ENCODE data around the gene CDON.

CDON gene

GRCh38 chr11:126083829-126084607, 21.4 kb upstream of the CDON start:
- DNase-seq, result peak; percentile 68

GRCh38 chr11:126082251-126083109, 19.8 kb upstream of the CDON start:
- no peak for DNase-seq

- no peak for DNase-seq
Measured at GRCh38 chr11:126081915-126082250, 19.2 kb upstream of the CDON start.

- DNase-seq, result no peak
Measured at GRCh38 chr11:126080161-126080941, 17.7 kb upstream of the CDON start.

- no peak for DNase-seq
Measured at GRCh38 chr11:126079621-126080124, 17.0 kb upstream of the CDON start.

- no peak for DNase-seq
Measured at GRCh38 chr11:126076641-126077040, 14.0 kb upstream of the CDON start.

GRCh38 chr11:126072801-126073594, 10.3 kb upstream of the CDON start:
- DNase-seq, result no peak

- DNase-seq, result no peak
Measured at GRCh38 chr11:126072141-126072741, 9.6 kb upstream of the CDON start.

GRCh38 chr11:126063507-126063852, 814 bp upstream of the CDON start:
- DNase-seq, result no peak

- peak; percentile 13 for DNase-seq
Measured at GRCh38 chr11:126061707-126062678, 673 bp downstream of the CDON start.

GRCh38 chr11:126060757-126061171, 1.9 kb downstream of the CDON start:
- DNase-seq, result no peak

- DNase-seq, result no peak
Measured at GRCh38 chr11:126059238-126059781, 3.4 kb downstream of the CDON start.

GRCh38 chr11:126058105-126058874, 4.4 kb downstream of the CDON start:
- no peak for DNase-seq

- no peak for DNase-seq
Measured at GRCh38 chr11:126054882-126055281, 7.8 kb downstream of the CDON start.

GRCh38 chr11:126054408-126054807, 8.3 kb downstream of the CDON start:
- no peak for DNase-seq

- no peak for DNase-seq
Measured at GRCh38 chr11:126053415-126054286, 9.0 kb downstream of the CDON start.

GRCh38 chr11:126051117-126051516, 11.5 kb downstream of the CDON start:
- no peak for DNase-seq

GRCh38 chr11:126049159-126049558, 13.5 kb downstream of the CDON start:
- DNase-seq, result no peak

- DNase-seq, result no peak
Measured at GRCh38 chr11:126048197-126048596, 14.5 kb downstream of the CDON start.

Measured in activated CD4-positive, alpha-beta T cell treated with anti-CD3 and anti-CD28 coated beads, Interleukin-2, Interleukin-6, amounts not matched to agents 100 ng/mL and 50 ng/mL, durations not matched to agents 16 hours and 8 hours (primary cell).